HG02840 (cell line): ENCODE data around the gene PTCHD1.

Experiments
- ATAC-seq: cut with Tn5 transposase; IDR thresholded peaks from one replicate; pipeline ENCODE4 v1.9.1; 2021; ENCODE audit warnings: mild to moderate bottlenecking, moderate library complexity, moderate number of reproducible peaks; ENCODE audit not compliant: unreplicated experiment, low FRiP score

Gene PTCHD1

GRCh38 chrX:23344904-23345271, 10.2 kb downstream of the PTCHD1 start:
- no peak for ATAC-seq

GRCh38 chrX:23356189-23356588, 21.5 kb downstream of the PTCHD1 start:
- ATAC-seq, result no peak

- no peak for ATAC-seq
Measured at GRCh38 chrX:23364416-23364815, 29.8 kb downstream of the PTCHD1 start.

- no peak for ATAC-seq
Measured at GRCh38 chrX:23365541-23365940, 30.9 kb downstream of the PTCHD1 start.

DNA sequence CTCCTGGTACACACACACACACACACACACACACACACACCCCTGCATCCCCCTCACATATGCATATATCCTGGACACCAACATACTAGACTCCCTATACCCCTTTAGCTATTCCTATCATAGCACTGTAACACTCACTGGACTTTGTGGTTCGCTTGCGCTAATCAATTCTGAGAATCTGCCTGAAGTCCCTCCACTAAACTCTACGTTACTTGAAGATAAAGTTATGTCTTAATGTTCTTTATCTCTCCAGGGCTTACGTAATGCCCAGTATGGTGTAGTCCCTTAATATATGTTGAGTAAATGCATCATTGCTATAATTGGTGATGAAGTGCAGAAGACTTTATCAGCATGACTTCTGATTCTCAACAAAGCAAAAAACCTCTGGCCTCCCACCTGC, 32.3 kb downstream of the PTCHD1 start:
- ATAC-seq, result no peak

DNA sequence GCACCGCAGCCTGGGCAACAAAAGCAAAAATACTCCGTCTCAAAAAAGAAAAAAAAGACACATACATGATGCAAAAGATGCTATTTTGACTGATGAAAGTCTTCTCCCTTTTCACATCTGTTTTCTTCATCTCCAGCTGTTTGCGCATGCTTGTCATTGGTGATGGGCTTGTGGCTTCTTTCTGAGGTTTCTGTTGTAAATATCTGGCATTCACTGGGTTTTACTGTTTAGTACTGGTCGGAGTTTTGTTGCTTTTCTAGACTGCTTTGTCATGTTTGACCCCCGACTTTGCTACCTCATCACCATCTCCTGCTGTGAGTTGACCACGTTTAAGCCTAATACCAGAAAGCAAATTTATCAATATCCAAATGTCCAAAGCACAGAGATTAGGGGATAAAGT, 34.4 kb downstream of the PTCHD1 start:
- ATAC-seq, result no peak

DNA sequence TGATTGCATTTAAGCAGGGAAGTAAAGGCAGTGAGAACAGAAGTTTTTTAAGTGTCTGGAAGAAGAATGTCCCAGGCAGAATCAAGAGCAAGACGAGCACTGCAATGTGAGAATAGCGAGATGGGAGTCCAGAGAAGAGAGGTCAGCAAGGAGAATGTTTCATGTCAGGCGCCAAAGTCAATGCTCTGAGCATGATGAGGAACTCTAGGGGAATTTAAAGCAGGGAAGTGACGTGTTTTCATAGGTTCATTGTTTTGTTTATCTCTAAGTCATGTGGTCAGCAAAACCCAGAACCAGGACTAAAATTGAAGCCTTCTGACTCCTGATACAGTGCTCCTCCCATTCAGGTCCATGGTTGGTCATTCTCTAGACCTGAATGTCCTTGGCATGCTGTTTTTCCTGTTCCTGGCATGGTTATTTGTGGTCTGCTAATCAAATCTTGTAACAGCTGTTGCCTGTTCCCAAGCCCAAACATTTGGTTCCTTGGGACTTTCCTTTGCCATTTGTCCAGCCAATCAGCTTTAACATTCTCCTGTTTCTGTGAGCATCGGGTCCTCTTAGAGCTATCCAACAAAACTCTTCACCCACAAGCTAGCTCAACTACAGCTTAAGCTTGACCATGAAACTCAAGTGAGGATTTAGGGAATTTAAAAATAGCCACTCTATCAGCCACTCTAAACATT, 37.7 kb downstream of the PTCHD1 start:
- no peak for ATAC-seq

DNA sequence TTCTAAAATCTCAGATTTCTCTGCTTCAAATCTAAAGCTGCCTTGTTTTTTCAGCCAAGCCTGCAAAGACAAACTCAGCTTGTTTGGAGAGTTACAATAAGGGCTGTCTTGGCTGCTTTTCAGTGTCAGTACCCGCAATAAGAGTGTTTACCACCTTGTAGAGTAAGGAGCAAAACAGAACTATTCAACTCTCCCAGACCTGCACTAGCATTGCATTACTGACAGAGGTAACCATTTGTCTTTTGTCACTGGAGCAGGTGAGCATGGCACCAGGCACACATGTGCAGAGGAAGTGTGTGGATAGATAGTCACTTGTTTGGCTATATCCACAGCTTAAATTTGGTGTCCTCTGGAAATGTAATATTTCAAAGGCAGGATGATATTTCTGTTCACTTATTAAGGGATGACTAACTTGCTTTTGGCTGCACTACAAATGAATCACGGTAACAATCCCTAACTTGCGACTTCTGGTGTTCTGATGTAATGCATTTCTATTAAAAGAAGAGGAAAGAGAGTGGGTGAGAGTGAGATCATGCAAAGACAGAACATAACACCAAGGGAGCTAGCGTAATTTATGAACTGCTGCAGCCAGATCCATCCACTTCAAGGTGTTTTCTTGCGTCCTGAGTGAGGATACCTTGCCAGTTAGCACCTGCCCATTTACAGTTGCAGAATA, 38.6 kb downstream of the PTCHD1 start:
- ATAC-seq, result no peak

GRCh38 chrX:23374291-23374690, 39.6 kb downstream of the PTCHD1 start:
- ATAC-seq, result no peak

- ATAC-seq, result no peak
Measured at GRCh38 chrX:23376581-23376980, 41.9 kb downstream of the PTCHD1 start.

DNA sequence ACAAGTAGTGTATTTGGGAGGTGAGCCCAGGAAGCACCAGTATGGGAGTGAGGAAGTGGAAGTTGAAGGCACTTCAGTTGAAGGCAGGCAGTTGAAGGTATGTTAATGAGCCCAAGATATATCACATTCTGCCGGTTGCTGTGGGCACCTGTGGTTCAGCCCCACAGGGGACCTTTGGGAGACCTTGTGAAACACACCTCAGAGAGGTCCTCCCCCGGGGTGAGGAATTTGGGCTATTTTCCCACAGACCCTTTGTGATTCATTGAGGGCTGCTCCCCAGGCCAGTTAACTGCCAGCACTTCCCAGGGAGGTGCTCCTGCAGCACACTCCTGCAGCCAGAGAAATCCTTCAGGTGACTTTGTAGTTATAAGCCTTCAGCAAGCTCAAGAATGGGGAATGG, 45.9 kb downstream of the PTCHD1 start:
- ATAC-seq, result no peak

- ATAC-seq, result no peak
Measured at GRCh38 chrX:23381099-23382087, 46.7 kb downstream of the PTCHD1 start.

- ATAC-seq, result no peak
Measured at GRCh38 chrX:23382572-23382971, 47.9 kb downstream of the PTCHD1 start.

- no peak for ATAC-seq
Measured at GRCh38 chrX:23383411-23383810, 48.8 kb downstream of the PTCHD1 start.

DNA sequence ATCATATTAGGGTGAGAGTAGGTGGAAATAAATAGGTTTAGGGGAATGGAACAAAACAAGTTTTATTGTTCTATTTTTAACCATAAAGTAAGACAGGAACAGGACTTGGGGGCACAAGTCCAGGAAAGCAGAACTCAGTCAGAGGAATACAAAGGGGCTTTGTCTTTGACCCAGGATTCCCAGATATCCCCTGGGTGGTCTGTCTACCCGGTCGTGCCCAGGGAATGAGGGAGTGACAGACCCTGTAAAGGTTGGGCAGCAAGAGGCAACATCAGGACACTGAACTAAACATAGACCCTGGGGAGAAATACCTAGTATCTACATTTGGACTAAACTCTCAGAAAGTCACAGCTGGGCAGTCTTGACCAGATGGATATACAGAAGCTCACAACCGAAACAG, 50.6 kb downstream of the PTCHD1 start:
- no peak for ATAC-seq

DNA sequence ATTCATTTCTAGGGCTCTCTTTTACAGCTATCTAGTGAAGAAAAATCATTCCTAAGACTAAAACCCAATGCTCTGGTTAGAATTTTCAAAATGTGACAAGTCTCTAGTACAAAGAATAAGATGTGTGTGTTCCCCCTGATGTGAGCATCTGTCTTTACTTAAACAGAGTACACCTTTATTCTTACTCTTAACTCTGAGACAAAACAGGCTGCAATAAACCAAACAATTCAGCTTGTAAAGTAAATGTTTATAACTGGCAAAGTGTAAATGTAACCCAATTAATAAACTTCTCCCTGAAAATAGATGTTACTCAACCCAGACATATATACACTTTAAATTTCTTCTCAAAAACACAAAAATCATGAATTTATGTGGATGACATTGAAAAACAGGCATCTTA, 51.6 kb downstream of the PTCHD1 start:
- ATAC-seq, result no peak

DNA sequence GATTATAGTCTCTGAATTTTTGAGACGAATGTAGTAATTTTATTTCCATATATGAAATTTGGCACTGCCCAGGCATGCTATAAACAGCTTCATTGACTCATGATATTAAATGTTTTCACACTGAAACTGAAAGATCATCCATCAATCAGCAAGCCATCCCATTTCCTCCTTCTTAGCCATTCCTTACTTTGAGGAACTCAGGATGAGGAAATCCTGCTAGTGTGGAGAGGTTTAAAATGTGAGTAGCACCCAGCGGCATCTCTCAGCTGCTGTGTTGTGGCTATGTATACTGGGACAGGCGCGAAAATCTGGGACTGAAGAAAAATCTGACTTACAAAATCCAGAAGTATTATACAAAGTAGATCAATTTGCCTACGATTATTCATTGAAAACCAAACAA, 52.1 kb downstream of the PTCHD1 start:
- no peak for ATAC-seq

- no peak for ATAC-seq
Measured at GRCh38 chrX:23387550-23388184, 53.0 kb downstream of the PTCHD1 start.

DNA sequence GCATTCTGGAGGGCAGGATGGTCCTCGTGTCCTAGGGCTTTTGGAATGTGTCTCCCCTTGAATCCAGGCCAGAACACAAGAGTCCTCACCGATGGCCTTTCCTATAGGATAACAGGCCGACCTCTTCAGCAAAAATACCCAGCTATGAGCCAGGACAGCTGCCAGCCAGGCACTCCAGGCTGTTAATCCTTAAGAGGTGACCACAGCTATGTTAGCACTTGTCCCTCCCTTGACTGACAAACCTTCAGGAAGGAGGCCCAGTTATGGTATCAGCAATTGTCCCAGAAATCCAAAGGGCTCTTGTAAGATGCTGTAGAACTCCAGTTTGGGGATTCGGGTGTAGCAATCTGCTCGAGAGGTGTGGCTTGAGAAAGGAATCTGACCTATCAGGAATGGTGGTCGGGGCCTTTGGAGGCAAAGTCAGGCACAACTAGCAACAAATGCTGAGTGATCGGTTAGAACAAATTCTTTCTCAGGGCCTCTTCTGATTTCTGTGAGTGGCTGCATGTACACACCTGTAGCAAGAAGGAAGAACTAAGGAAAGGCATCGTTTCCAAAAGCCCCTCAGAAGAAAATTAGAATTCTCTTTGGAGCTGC, 54.6 kb downstream of the PTCHD1 start:
- no peak for ATAC-seq

- no peak for ATAC-seq
Measured at GRCh38 chrX:23390979-23391378, 56.3 kb downstream of the PTCHD1 start.
